B cell (primary cell): ENCODE results near the gene ZNF324. TPM values are rescaled to one million over a fixed set of nuclear protein-coding genes. Genes with fewer than 3 reads are reported as not detected.

ENCODE experiments used
- ATAC-seq: fragments of 200-7000 bp; cut with Tn5 transposase; one replicate; pipeline ENCODE4 v1.10.0; 2021; ENCODE audit warnings: low read depth, mild to moderate bottlenecking, moderate number of reproducible peaks, moderate library complexity
- CTCF ChIA-PET: fragments of 350-600 bp; sonication (Branson Sonifier 250); formaldehyde crosslinking; loops from one replicate; lab custom pipeline; 2021; ENCODE audit warnings: antibody characterized with exemption, inconsistent platforms; lab: Charles Lee
- POLR2A ChIA-PET: fragments of 350-600 bp; sonication (Branson Sonifier 250); formaldehyde crosslinking; loops from one replicate; lab custom pipeline; 2021; ENCODE audit warnings: antibody characterized with exemption; lab: Charles Lee
- DNase-seq: peaks from one replicate; pipeline ENCODE4 v3.0.0; 2013
- H2AFZ ChIP-seq: 2 replicates; pipeline ENCODE4 v1.6.1; 2012; ENCODE audit warnings: mild to moderate bottlenecking, low read depth, low read length; ENCODE audit not compliant: insufficient read depth, poor library complexity, severe bottlenecking
- H3K27ac ChIP-seq, 2 donors: 1 replicate in 1 of 2; 2 replicates in 1 of 2; pipeline ENCODE4 v1.5.1; 2012 to 2013; ENCODE audit warnings: low read length in 2 of 2, mild to moderate bottlenecking in 2 of 2, moderate library complexity in 1 of 2
- H3K27me3 ChIP-seq, 4 experiments: fragments of 200-600 bp in 1 of 4; sonication (generic) in 1 of 4; replicated peaks in 1 of 4; 1 replicate in 2 of 4; 2 replicates in 2 of 4; pipeline versions ENCODE4 v1.6.1 to v1.7.0; 2013 to 2016; ENCODE audit warnings: low read length in 3 of 4, mild to moderate bottlenecking in 2 of 4, mixed read lengths in 1 of 4, moderate library complexity in 1 of 4; ENCODE audit not compliant: insufficient read depth in 4 of 4, control insufficient read depth in 3 of 4; ENCODE audit errors: control extremely low read depth in 1 of 4
- H3K36me3 ChIP-seq, 2 experiments: replicated peaks in 1 of 2; 1 replicate in 1 of 2; 2 replicates in 1 of 2; pipeline versions ENCODE4 v1.6.1 to v1.7.1; 2013; ENCODE audit warnings: low read length in 1 of 2; ENCODE audit not compliant: insufficient read depth in 2 of 2, control insufficient read depth in 1 of 2; ENCODE audit errors: control extremely low read depth in 1 of 2, extremely low read depth in 1 of 2
- H3K4me1 ChIP-seq, 2 donors: fragments of 200-600 bp in 1 of 2; sonication (generic) in 1 of 2; 1 replicate in 1 of 2; 2 replicates in 1 of 2; pipeline versions ENCODE4 v1.5.1 to v1.6.1; 2013 to 2017; ENCODE audit warnings: low read length in 2 of 2; ENCODE audit not compliant: control insufficient read depth in 2 of 2, insufficient read depth in 2 of 2
- H3K4me2 ChIP-seq: replicated peaks from 2 replicates; pipeline ENCODE3; 2012; ENCODE audit warnings: mild to moderate bottlenecking, low read depth, low read length; ENCODE audit not compliant: poor library complexity, severe bottlenecking
- H3K4me3 ChIP-seq, 5 experiments: fragments of 200-600 bp in 1 of 5; sonication (generic) in 1 of 5; 1 replicate in 3 of 5; 2 replicates in 2 of 5; pipeline versions ENCODE4 v1.5.1 to v1.7.0; 2011 to 2016; ENCODE audit warnings: low read length in 4 of 5, mild to moderate bottlenecking in 4 of 5, low read depth in 2 of 5, control low read depth in 1 of 5, moderate library complexity in 1 of 5; ENCODE audit not compliant: insufficient read depth in 1 of 5; ENCODE audit errors: control extremely low read depth in 1 of 5, extremely low read depth in 1 of 5
- H3K79me2 ChIP-seq: fragments of 200-600 bp; sonication (generic); one replicate; pipeline ENCODE4 v1.6.0; 2016; ENCODE audit warnings: low read length; ENCODE audit not compliant: control insufficient read depth, insufficient read depth
- H3K9ac ChIP-seq: fragments of 200-600 bp; sonication (generic); 2 replicates; pipeline ENCODE4 v1.6.1; 2017; ENCODE audit warnings: mild to moderate bottlenecking, low read length, moderate library complexity
- H3K9me3 ChIP-seq, 3 donors: one replicate each; pipeline versions ENCODE4 v1.6.1 to v1.7.1; 2013; ENCODE audit warnings: low read length in 2 of 3; ENCODE audit not compliant: control insufficient read depth in 2 of 3, insufficient read depth in 1 of 3; ENCODE audit errors: control extremely low read depth in 1 of 3
- H4K20me1 ChIP-seq: 2 replicates; pipeline ENCODE4 v1.6.0; 2012; ENCODE audit warnings: mild to moderate bottlenecking, low read length; ENCODE audit not compliant: insufficient read depth, control insufficient read depth, poor library complexity, severe bottlenecking
- H3K27ac Mint-ChIP-seq: one replicate; pipeline ENCODE4 v1.8.0; 2021; ENCODE audit warnings: mixed read lengths
- H3K27me3 Mint-ChIP-seq: one replicate; pipeline ENCODE4 v1.8.0; 2021; ENCODE audit warnings: mixed read lengths
- H3K4me1 Mint-ChIP-seq: one replicate; pipeline ENCODE4 v1.8.0; 2021; ENCODE audit warnings: mixed read lengths
- H3K4me3 Mint-ChIP-seq: one replicate; pipeline ENCODE4 v1.8.0; 2021; ENCODE audit warnings: mixed read lengths
- H3K9me3 Mint-ChIP-seq: one replicate; pipeline ENCODE4 v1.8.0; 2022; ENCODE audit warnings: mixed read lengths; ENCODE audit not compliant: insufficient read depth
- EZH2 ChIP-seq: IDR thresholded peaks from 2 replicates; pipeline ENCODE4 v1.6.1; 2012; ENCODE audit warnings: borderline replicate concordance, low read depth, mild to moderate bottlenecking, moderate library complexity, low read length; ENCODE audit not compliant: insufficient read depth, poor library complexity, severe bottlenecking
- WGBS: methylation state at CpG from one replicate; pipeline ENCODE4 v1.1.5; 2013; ENCODE audit warnings: missing lambda C conversion rate; ENCODE audit not compliant: insufficient coverage; 5-methylcytosine and 5-hydroxymethylcytosine counted together
- intact Hi-C: fragments of 100-400 bp; cut with micrococcal nuclease; formaldehyde crosslinking; loops from one replicate; pipeline ENCODE4 v1.10.0; 2022
- polyA plus RNA-seq: library from polyadenylated mRNA; depleted of rRNA; stranded (reverse); fragments of >200 nt; gene quantifications from 2 replicates; pipeline ENCODE4 v1.2.3, GENCODE V29; 2012
- total RNA-seq, 2 donors: library from RNA; stranded (reverse); fragments of 120-200 nt in 1 of 2; gene quantifications; 1 replicate in 1 of 2; 2 replicates in 1 of 2; pipeline versions ENCODE4 v1.2.3 to v1.2.4, GENCODE V29; 2013 to 2022
- TF ChIP-seq, protein P1 (sequence below): fragments of 200-600 bp; IDR thresholded peaks from one replicate; pipeline ENCODE4 v1.8.0; 2022; ENCODE audit warnings: antibody characterized with exemption, mild to moderate bottlenecking

ZNF324 gene
- total and polyA plus RNA-seq, 2 donors (not counting 1 experiment from before 2014, with no cell fraction given) = 12.8 to 21.0 TPM

DNA sequence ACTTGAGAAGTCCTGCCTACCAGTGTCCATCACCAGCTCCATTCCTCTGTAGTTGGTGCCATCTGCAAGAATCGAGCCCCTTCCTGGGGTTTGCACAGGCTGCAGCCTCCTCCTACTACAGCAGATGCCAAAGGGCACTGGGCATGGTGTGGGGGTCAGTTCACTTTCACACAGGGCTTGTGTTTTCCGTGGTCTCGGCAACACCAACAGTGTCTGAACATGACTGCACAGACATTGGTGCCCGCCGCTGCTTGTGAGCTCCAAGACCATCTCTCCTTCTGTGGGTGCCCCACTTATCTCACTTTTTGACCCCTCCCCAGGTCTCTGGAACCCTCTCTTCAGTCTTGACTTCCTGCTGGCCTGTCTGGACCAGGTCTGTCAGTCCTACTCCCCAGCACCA is 24.5 kb downstream of the ZNF324 start:
- H3K4me3 Mint-ChIP-seq = no peak overlapping the region
- no peak overlapping the region for H3K9ac ChIP-seq
- H3K9me3 ChIP-seq = no peaks in the 10 kb centered on the region
- TF ChIP-seq, protein P1, sequence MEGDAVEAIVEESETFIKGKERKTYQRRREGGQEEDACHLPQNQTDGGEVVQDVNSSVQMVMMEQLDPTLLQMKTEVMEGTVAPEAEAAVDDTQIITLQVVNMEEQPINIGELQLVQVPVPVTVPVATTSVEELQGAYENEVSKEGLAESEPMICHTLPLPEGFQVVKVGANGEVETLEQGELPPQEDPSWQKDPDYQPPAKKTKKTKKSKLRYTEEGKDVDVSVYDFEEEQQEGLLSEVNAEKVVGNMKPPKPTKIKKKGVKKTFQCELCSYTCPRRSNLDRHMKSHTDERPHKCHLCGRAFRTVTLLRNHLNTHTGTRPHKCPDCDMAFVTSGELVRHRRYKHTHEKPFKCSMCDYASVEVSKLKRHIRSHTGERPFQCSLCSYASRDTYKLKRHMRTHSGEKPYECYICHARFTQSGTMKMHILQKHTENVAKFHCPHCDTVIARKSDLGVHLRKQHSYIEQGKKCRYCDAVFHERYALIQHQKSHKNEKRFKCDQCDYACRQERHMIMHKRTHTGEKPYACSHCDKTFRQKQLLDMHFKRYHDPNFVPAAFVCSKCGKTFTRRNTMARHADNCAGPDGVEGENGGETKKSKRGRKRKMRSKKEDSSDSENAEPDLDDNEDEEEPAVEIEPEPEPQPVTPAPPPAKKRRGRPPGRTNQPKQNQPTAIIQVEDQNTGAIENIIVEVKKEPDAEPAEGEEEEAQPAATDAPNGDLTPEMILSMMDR = no peak
- TF ChIP-seq EZH2 = no peak
- no peaks in the 10 kb centered on the region for H3K36me3 ChIP-seq
- H3K27me3 Mint-ChIP-seq = no peaks in the 10 kb centered on the region
- H3K4me2 ChIP-seq = no peak overlapping the region
- H3K27ac ChIP-seq = no peak overlapping the region
- H3K4me1 Mint-ChIP-seq = no peaks in the 10 kb centered on the region
- H3K9me3 Mint-ChIP-seq = no peaks in the 10 kb centered on the region
- no peak for ATAC-seq
- whole genome bisulfite sequencing = 95% methylated on average over 4 of the region's 5 CpGs
- H3K27ac Mint-ChIP-seq = no peak overlapping the region
- no peaks in the 10 kb centered on the region for H3K79me2 ChIP-seq
- ChIA-PET POLR2A (no interaction called here), CTCF (no interaction called here)
- H4K20me1 ChIP-seq = no peaks in the 10 kb centered on the region
- no peak overlapping the region for H2AFZ ChIP-seq
- intact Hi-C loops = no loop called here
- no peak for DNase-seq
- no peak overlapping the region for H3K4me3 ChIP-seq
- no peaks in the 10 kb centered on the region for H3K4me1 ChIP-seq
- no peaks in the 10 kb centered on the region for H3K27me3 ChIP-seq

DNA sequence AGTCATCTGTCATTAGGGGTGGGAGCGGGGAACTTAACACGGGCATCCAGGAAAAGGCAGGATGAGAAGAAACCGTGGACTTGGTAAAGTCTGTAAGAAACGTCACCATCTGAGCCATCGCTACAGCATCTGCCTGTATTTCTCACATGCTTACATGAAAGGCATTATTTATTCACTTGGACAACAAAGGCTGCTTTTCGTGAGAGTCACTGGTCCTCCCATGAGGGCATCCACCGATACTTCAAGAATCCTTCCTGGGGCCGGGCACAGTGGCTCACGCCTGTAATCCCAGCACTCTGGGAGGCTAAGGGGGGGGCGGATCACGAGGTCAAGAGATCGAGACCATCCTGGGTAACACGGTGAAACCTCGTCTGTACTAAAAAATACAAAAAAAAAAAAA is 25.4 kb downstream of the ZNF324 start:
- Histone ChIP-seq H2AFZ (no peak overlapping the region), H3K9me3 (no peaks in the 10 kb centered on the region), H3K27ac (no peak overlapping the region), H3K36me3 (no peaks in the 10 kb centered on the region), H3K4me2 (no peak overlapping the region), H3K4me1 (no peaks in the 10 kb centered on the region), H3K27me3 (no peaks in the 10 kb centered on the region), H3K4me3 (no peak overlapping the region), H4K20me1 (no peaks in the 10 kb centered on the region), H3K79me2 (no peaks in the 10 kb centered on the region), H3K9ac (no peak overlapping the region)
- Mint-ChIP-seq H3K27me3 (no peaks in the 10 kb centered on the region), H3K27ac (no peak overlapping the region), H3K4me1 (no peaks in the 10 kb centered on the region), H3K4me3 (no peak overlapping the region), H3K9me3 (no peaks in the 10 kb centered on the region)
- CTCF ChIA-PET = interaction anchor here (0.5 kb wide), 1 partner anchor 34 kb away, joined by 4 read pairs; no protein-coding TSS in a partner anchor
- ATAC-seq (no peak), DNase-seq (no peak)
- intact Hi-C loops = no loop called here
- TF ChIP-seq, protein P1 = no peak
- no peak for TF ChIP-seq EZH2
- WGBS = 94% methylated on average over 8 of the region's 14 CpGs
- POLR2A ChIA-PET = no interaction called here
